A549 (cell line): ENCODE results near the gene RAB32. TPM values are rescaled to one million over a fixed set of nuclear protein-coding genes. Genes with fewer than 3 reads are reported as not detected.

Experiments
- ATAC-seq, 2 experiments: fragments of 200-7000 bp in 1 of 2; fragments of >200 bp in 1 of 2; cut with Nextera tagmentation in 1 of 2; cut with Tn5 transposase in 1 of 2; 3 replicates each; pipeline versions ENCODE4 v1.8.0 to v1.9.1; 2018 to 2020; ENCODE audit warnings: mild to moderate bottlenecking in 1 of 2, moderate library complexity in 1 of 2
- CTCF ChIA-PET: fragments of 300-600 bp; sonication (Branson Sonifier 250); formaldehyde crosslinking; extraction: SDS; loops from one replicate; lab custom pipeline; 2021; ENCODE audit warnings: antibody characterized with exemption, inconsistent platforms; lab: Yijun Ruan, JAX
- POLR2A ChIA-PET: fragments of 350-600 bp; formaldehyde crosslinking; extraction: SDS; loops from one replicate; lab custom pipeline; 2021; ENCODE audit warnings: antibody characterized with exemption, inconsistent platforms; lab: Yijun Ruan, JAX
- DNase-seq, 2 experiments: peaks; one replicate each; pipeline versions ENCODE4 v3.0.0 to v3.0.0-alpha.2; 2011 to 2016; ENCODE audit warnings: low read depth in 1 of 2, low spot score in 1 of 2
- FAIRE-seq: peaks from 2 replicates; lab custom pipeline; 2011; peaks lifted over from hg19 to GRCh38; lab: Jason Lieb, UNC
- H3K27ac ChIP-seq, 2 experiments: fragments of >200 bp; sonication (Bioruptor Twin); formaldehyde crosslinking; 3 replicates each; pipeline ENCODE4 v1.5.1; 2016 to 2017
- H3K4me1 ChIP-seq: fragments of >200 bp; sonication (Bioruptor Twin); formaldehyde crosslinking; 3 replicates; pipeline ENCODE4 v1.6.1; 2016
- H3K4me2 ChIP-seq: fragments of >200 bp; sonication (Bioruptor Twin); formaldehyde crosslinking; 3 replicates; pipeline ENCODE4 v1.6.1; 2016
- H3K4me3 ChIP-seq: fragments of >200 bp; sonication (Bioruptor Twin); formaldehyde crosslinking; 3 replicates; pipeline ENCODE4 v1.5.1; 2016
- H3K9me3 ChIP-seq: fragments of >200 bp; sonication (Bioruptor Twin); formaldehyde crosslinking; 3 replicates; pipeline ENCODE4 v1.6.1; 2016
- BCL3 ChIP-seq: fragments of >200 bp; sonication (Bioruptor Twin); formaldehyde crosslinking; IDR thresholded peaks from 3 replicates; pipeline ENCODE4 v1.6.1; 2016
- CBX8 ChIP-seq: fragments of 200-600 bp; sonication (generic); IDR thresholded peaks from 2 replicates; pipeline ENCODE4 v1.6.1; 2016
- CEBPB ChIP-seq, 2 experiments: fragments of >200 bp in 1 of 2; sonication (Bioruptor Twin) in 1 of 2; formaldehyde crosslinking in 1 of 2; IDR thresholded peaks; 2 replicates each; pipeline ENCODE4 v1.6.1; 2012 to 2016
- CHD2 ChIP-seq: fragments of 150-350 bp; IDR thresholded peaks from 2 replicates; pipeline ENCODE4 v1.6.1; 2014; ENCODE audit warnings: low read length; ENCODE audit not compliant: partially characterized antibody
- EHMT2 ChIP-seq: fragments of 200-600 bp; sonication (generic); IDR thresholded peaks from 2 replicates; pipeline ENCODE4 v1.6.1; 2016; ENCODE audit warnings: antibody characterized with exemption, low read depth, mild to moderate bottlenecking, moderate library complexity
- FOSB ChIP-seq: fragments of 250-450 bp; sonication (Bioruptor Pico); IDR thresholded peaks from 2 replicates; pipeline ENCODE4 v1.5.0; 2020; ENCODE audit warnings: mild to moderate bottlenecking, moderate library complexity
- FOSL2 ChIP-seq, 2 experiments: fragments of 450-650 bp in 1 of 2; fragments of >200 bp in 1 of 2; sonication (Bioruptor Twin) in 1 of 2; formaldehyde crosslinking; IDR thresholded peaks; 2 replicates each; pipeline versions ENCODE4 v1.5.0 to v1.6.1; 2016 to 2020; ENCODE audit warnings: mild to moderate bottlenecking in 1 of 2, moderate library complexity in 1 of 2
- HOXB5 ChIP-seq: fragments of 250-450 bp; sonication (Bioruptor Pico); IDR thresholded peaks from 2 replicates; pipeline ENCODE4 v1.5.0; 2020; ENCODE audit warnings: mild to moderate bottlenecking, moderate library complexity
- JUNB ChIP-seq: fragments of >200 bp; sonication (Bioruptor Twin); formaldehyde crosslinking; IDR thresholded peaks from 2 replicates; pipeline ENCODE4 v1.6.1; 2016
- KDM1A ChIP-seq: fragments of 200-600 bp; sonication (generic); IDR thresholded peaks from 2 replicates; pipeline ENCODE4 v1.6.1; 2016; ENCODE audit warnings: low read depth, mild to moderate bottlenecking
- MAX ChIP-seq: IDR thresholded peaks from 2 replicates; pipeline ENCODE4 v1.6.1; 2012
- MAZ ChIP-seq: fragments of 150-350 bp; IDR thresholded peaks from 2 replicates; pipeline ENCODE4 v1.6.1; 2014; ENCODE audit warnings: antibody characterized with exemption, low read depth, low read length, borderline replicate concordance
- MYC ChIP-seq: IDR thresholded peaks from 2 replicates; pipeline ENCODE4 v1.6.1; 2012; ENCODE audit warnings: mild to moderate bottlenecking, inconsistent platforms, low read length, improper control_type of control experiment, borderline replicate concordance
- PBX3 ChIP-seq: IDR thresholded peaks from 2 replicates; pipeline ENCODE4 v1.6.1; 2012
- PHF8 ChIP-seq: fragments of 200-600 bp; sonication (generic); IDR thresholded peaks from 2 replicates; pipeline ENCODE4 v1.6.1; 2016; ENCODE audit warnings: low read depth, mild to moderate bottlenecking, antibody characterized with exemption, moderate library complexity, borderline replicate concordance
- POLR2A ChIP-seq: IDR thresholded peaks from 2 replicates; pipeline ENCODE4 v1.6.1; 2012; ENCODE audit warnings: mild to moderate bottlenecking, low read length
- RARB ChIP-seq: fragments of 250-450 bp; sonication (Bioruptor Pico); IDR thresholded peaks from 2 replicates; pipeline ENCODE4 v1.8.0; 2021; ENCODE audit warnings: mild to moderate bottlenecking, moderate library complexity
- RCOR1 ChIP-seq: fragments of 150-350 bp; IDR thresholded peaks from 2 replicates; pipeline ENCODE4 v1.6.1; 2014; ENCODE audit warnings: antibody characterized with exemption, low read length, low read depth
- REST ChIP-seq: fragments of 200-600 bp; sonication (generic); IDR thresholded peaks from 2 replicates; pipeline ENCODE4 v1.6.1; 2016; ENCODE audit warnings: antibody characterized with exemption, mild to moderate bottlenecking, moderate library complexity
- RFX5 ChIP-seq: fragments of 450-650 bp; IDR thresholded peaks from 2 replicates; pipeline ENCODE4 v1.7.1; 2014; ENCODE audit warnings: antibody characterized with exemption, mild to moderate bottlenecking, moderate library complexity
- SREBF2 ChIP-seq: fragments of 450-650 bp; IDR thresholded peaks from 2 replicates; pipeline ENCODE4 v1.6.1; 2014; ENCODE audit warnings: mild to moderate bottlenecking, moderate library complexity
- WGBS: methylation state at CpG from one replicate; pipeline ENCODE4 v1.1.6; 2017; ENCODE audit errors: missing lambda C conversion rate; 5-methylcytosine and 5-hydroxymethylcytosine counted together
- polyA plus RNA-seq, 4 experiments: library from polyadenylated mRNA; depleted of rRNA in 3 of 4; stranded (reverse); fragments of >200 nt; fragmentation: RNase III in 1 of 4; extraction: RNeasy Plus Mini Kit Qiagen cat#74134 plus additional on column Dnase treatment in 1 of 4; gene quantifications; 2 replicates in 3 of 4; 3 replicates in 1 of 4; pipeline ENCODE4 v1.2.3, GENCODE V29; 2011 to 2017

Gene RAB32
- polyA plus RNA-seq, 2 of the 4 experiments (the other 2 are of a cell fraction) = 34.2 to 49.4 TPM

GRCh38 chr6:146543940-146544615 is 445 bp downstream of the RAB32 start:
- ChIA-PET CTCF (interaction anchor here (1.0 to 1.4 kb wide), 5 partner anchors 16 to 154 kb away, joined by 3 to 5 read pairs (median 3); no protein-coding TSS in a partner anchor), POLR2A (interaction anchor here (0.9 to 1.1 kb wide), 2 partner anchors 9 to 174 kb away, joined by 3 read pairs; no protein-coding TSS in a partner anchor)
- whole genome bisulfite sequencing = 3% methylated on average over 22 of the region's 33 CpGs

GRCh38 chr6:146544616-146545182 is 1.1 kb downstream of the RAB32 start:
- no peak for DNase-seq
- 50% methylated on average over 9 of the region's 11 CpGs for WGBS
- peak overlapping the region; percentile 91 for H3K4me2 ChIP-seq
- no peak for ATAC-seq
- FAIRE-seq = no peak
- H3K27ac ChIP-seq = peak overlapping the region; percentile 90 to 93
- H3K9me3 ChIP-seq = no peaks in the 10 kb centered on the region
- TF ChIP-seq SREBF2 (no peak), CHD2 (no peak), CEBPB (IDR thresholded peaks at IDR 0.05) (no peak), REST (no peak), HOXB5 (CRISPR knock-in tag) (no peak), FOSB (CRISPR knock-in tag) (no peak), RFX5 (no peak), RCOR1 (no peak), RARB (CRISPR knock-in tag) (no peak), KDM1A (no peak), MAX (no peak), BCL3 (no peak), MYC (no peak), CBX8 (no peak), MAZ (no peak), JUNB (no peak), POLR2A (no peak)
- H3K4me1 ChIP-seq = peaks cover 35% of the 10 kb centered on the region
- H3K4me3 ChIP-seq = peak overlapping the region; percentile 84
- CTCF ChIA-PET = no interaction called here
- POLR2A ChIA-PET = interaction anchor here (0.9 kb wide), 1 partner anchor 173 kb away, joined by 3 read pairs; no protein-coding TSS in a partner anchor

More at GRCh38 chr6:146543940-146544615, 445 bp downstream of the RAB32 start:
- H3K4me3 ChIP-seq = peak overlapping the region; percentile 84
- H3K4me2 ChIP-seq = peak overlapping the region; percentile 91
- H3K4me1 ChIP-seq = peaks cover 35% of the 10 kb centered on the region
- DNase-seq (peak; percentile 15 to 54), ATAC-seq (peak; percentile 60 to 76), FAIRE-seq (no peak)
- TF ChIP-seq KDM1A (no peak), PBX3 (no peak), MAX (peak; percentile 22; the same call in 1 of the 2 replicates), FOSL2 (IDR thresholded peaks at IDR 0.05) (no peak), FOSL2 (CRISPR knock-in tag; IDR thresholded peaks at IDR 0.05) (no peak), EHMT2 (no peak), PHF8 (peak; percentile 25; the same call in 1 of the 2 replicates), MAZ (no peak)
- H3K9me3 ChIP-seq = no peaks in the 10 kb centered on the region
- peak overlapping the region; percentile 90 to 93 for H3K27ac ChIP-seq
